T-helper 1 cell treated with Interleukin-12 subunit alpha and Interleukin-12 subunit beta and Interleukin-4 antibody, amounts not matched to agents 30 μg/mL and 1 μg/mL, for 36 hours (primary cell): ENCODE results near the gene TIE1.

Experiments
- H3K27ac Mint-ChIP-seq: one replicate; pipeline ENCODE4 v1.8.0; 2021; ENCODE audit warnings: mild to moderate bottlenecking, mixed read lengths
- H3K27me3 Mint-ChIP-seq: one replicate; pipeline ENCODE4 v1.8.0; 2021; ENCODE audit warnings: low read depth, mixed read lengths
- H3K36me3 Mint-ChIP-seq: one replicate; pipeline ENCODE4 v1.8.0; 2021; ENCODE audit warnings: low read depth, mixed read lengths
- H3K4me1 Mint-ChIP-seq: one replicate; pipeline ENCODE4 v1.8.0; 2021; ENCODE audit warnings: low read depth, mixed read lengths
- H3K4me3 Mint-ChIP-seq: one replicate; pipeline ENCODE4 v1.8.0; 2021; ENCODE audit warnings: mild to moderate bottlenecking, moderate library complexity, mixed read lengths
- H3K9me3 Mint-ChIP-seq: one replicate; pipeline ENCODE4 v1.8.0; 2021; ENCODE audit warnings: mixed read lengths

Gene TIE1

GRCh38 chr1:43300378-43301094 is at the start of gene TIE1:
TSS of gene TIE1 (plus strand) at chr1:43300982. CDS start at chr1:43301072, 90 bp downstream.
- Mint-ChIP-seq H3K27ac (no peak within 1 kb of the TSS), H3K9me3 (no peaks in the 10 kb centered on the region), H3K4me3 (no peak within 1 kb of the TSS), H3K4me1 (peaks cover 13% of the 10 kb centered on the region), H3K27me3 (no peaks in the 10 kb centered on the region), H3K36me3 (no peaks in the 10 kb centered on the region)

GRCh38 chr1:43251024-43251423 is 49.8 kb upstream of the TIE1 start:
- H3K4me3 Mint-ChIP-seq, result no peak overlapping the region
- H3K36me3 Mint-ChIP-seq, result no peaks in the 10 kb centered on the region
- peaks cover 9% of the 10 kb centered on the region for H3K9me3 Mint-ChIP-seq
- no peak overlapping the region for H3K27ac Mint-ChIP-seq
- no peaks in the 10 kb centered on the region for H3K4me1 Mint-ChIP-seq
- peaks cover 35% of the 10 kb centered on the region for H3K27me3 Mint-ChIP-seq

- H3K4me3 Mint-ChIP-seq, result no peak overlapping the region
- no peaks in the 10 kb centered on the region for H3K4me1 Mint-ChIP-seq
- H3K27me3 Mint-ChIP-seq, result peaks cover 30% of the 10 kb centered on the region
- peaks cover 4% of the 10 kb centered on the region for H3K9me3 Mint-ChIP-seq
- no peaks in the 10 kb centered on the region for H3K36me3 Mint-ChIP-seq
- H3K27ac Mint-ChIP-seq, result no peak overlapping the region
Observed at GRCh38 chr1:43252225-43252624, 48.6 kb upstream of the TIE1 start.

GRCh38 chr1:43253173-43253572 is 47.6 kb upstream of the TIE1 start:
- Mint-ChIP-seq H3K4me3 (no peak overlapping the region), H3K9me3 (peaks cover 8% of the 10 kb centered on the region), H3K27ac (no peak overlapping the region), H3K36me3 (peaks cover 3% of the 10 kb centered on the region), H3K27me3 (peaks cover 32% of the 10 kb centered on the region), H3K4me1 (no peaks in the 10 kb centered on the region)

- Mint-ChIP-seq H3K36me3 (peaks cover 3% of the 10 kb centered on the region), H3K4me3 (no peak overlapping the region), H3K27ac (no peak overlapping the region), H3K27me3 (peaks cover 32% of the 10 kb centered on the region), H3K4me1 (no peaks in the 10 kb centered on the region), H3K9me3 (peaks cover 14% of the 10 kb centered on the region)
Observed at GRCh38 chr1:43253876-43254275, 46.9 kb upstream of the TIE1 start.

- peaks cover 3% of the 10 kb centered on the region for H3K36me3 Mint-ChIP-seq
- H3K4me1 Mint-ChIP-seq, result no peaks in the 10 kb centered on the region
- H3K27ac Mint-ChIP-seq, result no peak overlapping the region
- H3K4me3 Mint-ChIP-seq, result no peak overlapping the region
- peaks cover 28% of the 10 kb centered on the region for H3K27me3 Mint-ChIP-seq
- H3K9me3 Mint-ChIP-seq, result peaks cover 14% of the 10 kb centered on the region
Observed at GRCh38 chr1:43255438-43256210, 45.2 kb upstream of the TIE1 start.

GRCh38 chr1:43256675-43257570 is 43.9 kb upstream of the TIE1 start:
- Mint-ChIP-seq H3K9me3 (peaks cover 23% of the 10 kb centered on the region), H3K4me1 (no peaks in the 10 kb centered on the region), H3K27ac (no peak overlapping the region), H3K27me3 (peaks cover 16% of the 10 kb centered on the region), H3K4me3 (no peak overlapping the region), H3K36me3 (peaks cover 3% of the 10 kb centered on the region)

GRCh38 chr1:43258370-43258769 is 42.4 kb upstream of the TIE1 start:
- peaks cover 33% of the 10 kb centered on the region for H3K9me3 Mint-ChIP-seq

GRCh38 chr1:43265431-43265830 is 35.4 kb upstream of the TIE1 start:
- H3K4me1 Mint-ChIP-seq, result no peaks in the 10 kb centered on the region
- no peak overlapping the region for H3K27ac Mint-ChIP-seq
- peaks cover 3% of the 10 kb centered on the region for H3K36me3 Mint-ChIP-seq
- no peak overlapping the region for H3K4me3 Mint-ChIP-seq
- H3K27me3 Mint-ChIP-seq, result peaks cover 12% of the 10 kb centered on the region
- H3K9me3 Mint-ChIP-seq, result peaks cover 26% of the 10 kb centered on the region

More at GRCh38 chr1:43258370-43258769, 42.4 kb upstream of the TIE1 start:
- H3K27ac Mint-ChIP-seq, result no peak overlapping the region
- peaks cover 7% of the 10 kb centered on the region for H3K27me3 Mint-ChIP-seq
- peaks cover 5% of the 10 kb centered on the region for H3K36me3 Mint-ChIP-seq
- H3K4me3 Mint-ChIP-seq, result no peak overlapping the region
- H3K4me1 Mint-ChIP-seq, result no peaks in the 10 kb centered on the region

- H3K4me3 Mint-ChIP-seq, result no peak overlapping the region
- peaks cover 9% of the 10 kb centered on the region for H3K4me1 Mint-ChIP-seq
- peaks cover 3% of the 10 kb centered on the region for H3K36me3 Mint-ChIP-seq
- peaks cover 17% of the 10 kb centered on the region for H3K9me3 Mint-ChIP-seq
- H3K27me3 Mint-ChIP-seq, result peaks cover 12% of the 10 kb centered on the region
- no peak overlapping the region for H3K27ac Mint-ChIP-seq
Observed at GRCh38 chr1:43266881-43267280, 33.9 kb upstream of the TIE1 start.

GRCh38 chr1:43267291-43267805 is 33.4 kb upstream of the TIE1 start:
- H3K27ac Mint-ChIP-seq, result no peak overlapping the region
- no peak overlapping the region for H3K4me3 Mint-ChIP-seq
- H3K27me3 Mint-ChIP-seq, result peaks cover 12% of the 10 kb centered on the region

GRCh38 chr1:43267818-43268425 is 32.9 kb upstream of the TIE1 start:
- no peak overlapping the region for H3K27ac Mint-ChIP-seq
- H3K36me3 Mint-ChIP-seq, result peaks cover 2% of the 10 kb centered on the region
- peaks cover 10% of the 10 kb centered on the region for H3K4me1 Mint-ChIP-seq
- H3K9me3 Mint-ChIP-seq, result peaks cover 8% of the 10 kb centered on the region
- no peak overlapping the region for H3K4me3 Mint-ChIP-seq
- peaks cover 9% of the 10 kb centered on the region for H3K27me3 Mint-ChIP-seq

More at GRCh38 chr1:43267291-43267805, 33.4 kb upstream of the TIE1 start:
- Mint-ChIP-seq H3K4me1 (peaks cover 10% of the 10 kb centered on the region), H3K36me3 (peaks cover 2% of the 10 kb centered on the region), H3K9me3 (peaks cover 13% of the 10 kb centered on the region)

GRCh38 chr1:43269627-43270375 is 31.0 kb upstream of the TIE1 start, which contains the start of gene TMEM125:
TSS of gene TMEM125 (plus strand) at chr1:43269983. CDS start at chr1:43272723, 2,740 bp downstream.
- Mint-ChIP-seq H3K27ac (peak within 1 kb of the TSS; percentile 56), H3K9me3 (peaks cover 6% of the 10 kb centered on the region), H3K4me3 (no peak within 1 kb of the TSS), H3K36me3 (peaks cover 4% of the 10 kb centered on the region), H3K4me1 (peaks cover 16% of the 10 kb centered on the region), H3K27me3 (peaks cover 9% of the 10 kb centered on the region)
